NB4 (cell line): ENCODE measurements around the gene WDR83.

Source experiments
- POLR2A ChIP-seq: IDR thresholded peaks from 2 replicates; pipeline ENCODE4 v1.6.1; 2011; ENCODE audit warnings: mild to moderate bottlenecking; ENCODE audit not compliant: insufficient read length; ENCODE audit errors: extremely low read depth
- TF ChIP-seq, protein P1 (sequence below): IDR thresholded peaks from one replicate; pipeline ENCODE4 v1.5.1; 2012; ENCODE audit warnings: low read depth, low read length
- TF ChIP-seq, protein P2 (sequence below): IDR thresholded peaks from 2 replicates; pipeline ENCODE4 v1.6.1; 2011; ENCODE audit warnings: low read depth, low read length

DNA sequence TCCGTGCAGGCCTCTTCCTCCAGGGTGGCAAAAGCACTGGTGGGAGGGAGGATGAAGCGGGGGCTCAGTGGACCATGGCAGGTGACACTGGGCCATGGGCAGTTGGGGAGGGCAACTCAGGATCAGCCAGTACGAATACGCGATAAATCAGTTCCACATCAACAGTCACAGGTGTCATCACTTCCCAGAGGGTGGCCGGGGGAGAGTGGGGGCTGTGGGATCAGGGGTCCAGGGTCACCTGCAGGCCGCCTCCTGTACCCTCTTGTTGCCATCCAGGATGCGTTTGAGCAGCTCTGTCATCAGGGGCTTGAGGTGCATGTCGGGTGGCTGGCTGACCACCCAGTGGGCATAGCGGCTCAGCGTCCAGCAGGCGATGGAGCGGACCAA, 39.7 kb downstream of the WDR83 start:
- TF ChIP-seq, protein P1, sequence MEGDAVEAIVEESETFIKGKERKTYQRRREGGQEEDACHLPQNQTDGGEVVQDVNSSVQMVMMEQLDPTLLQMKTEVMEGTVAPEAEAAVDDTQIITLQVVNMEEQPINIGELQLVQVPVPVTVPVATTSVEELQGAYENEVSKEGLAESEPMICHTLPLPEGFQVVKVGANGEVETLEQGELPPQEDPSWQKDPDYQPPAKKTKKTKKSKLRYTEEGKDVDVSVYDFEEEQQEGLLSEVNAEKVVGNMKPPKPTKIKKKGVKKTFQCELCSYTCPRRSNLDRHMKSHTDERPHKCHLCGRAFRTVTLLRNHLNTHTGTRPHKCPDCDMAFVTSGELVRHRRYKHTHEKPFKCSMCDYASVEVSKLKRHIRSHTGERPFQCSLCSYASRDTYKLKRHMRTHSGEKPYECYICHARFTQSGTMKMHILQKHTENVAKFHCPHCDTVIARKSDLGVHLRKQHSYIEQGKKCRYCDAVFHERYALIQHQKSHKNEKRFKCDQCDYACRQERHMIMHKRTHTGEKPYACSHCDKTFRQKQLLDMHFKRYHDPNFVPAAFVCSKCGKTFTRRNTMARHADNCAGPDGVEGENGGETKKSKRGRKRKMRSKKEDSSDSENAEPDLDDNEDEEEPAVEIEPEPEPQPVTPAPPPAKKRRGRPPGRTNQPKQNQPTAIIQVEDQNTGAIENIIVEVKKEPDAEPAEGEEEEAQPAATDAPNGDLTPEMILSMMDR, result no peak
- TF ChIP-seq, protein P2, sequence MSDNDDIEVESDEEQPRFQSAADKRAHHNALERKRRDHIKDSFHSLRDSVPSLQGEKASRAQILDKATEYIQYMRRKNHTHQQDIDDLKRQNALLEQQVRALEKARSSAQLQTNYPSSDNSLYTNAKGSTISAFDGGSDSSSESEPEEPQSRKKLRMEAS, result no peak
- TF ChIP-seq POLR2A, result no peak
